C4-2B (cell line): ENCODE results near the gene ARAF.

Experiments used
- ZFX ChIP-seq: fragments of 450-650 bp; IDR thresholded peaks from 2 replicates; pipeline ENCODE4 v1.6.1; 2017
- TF ChIP-seq, protein P1 (sequence below): fragments of 450-650 bp; conservative IDR thresholded peaks from 2 replicates; pipeline ENCODE4 v1.5.1; 2017; ENCODE audit warnings: mild to moderate bottlenecking

DNA sequence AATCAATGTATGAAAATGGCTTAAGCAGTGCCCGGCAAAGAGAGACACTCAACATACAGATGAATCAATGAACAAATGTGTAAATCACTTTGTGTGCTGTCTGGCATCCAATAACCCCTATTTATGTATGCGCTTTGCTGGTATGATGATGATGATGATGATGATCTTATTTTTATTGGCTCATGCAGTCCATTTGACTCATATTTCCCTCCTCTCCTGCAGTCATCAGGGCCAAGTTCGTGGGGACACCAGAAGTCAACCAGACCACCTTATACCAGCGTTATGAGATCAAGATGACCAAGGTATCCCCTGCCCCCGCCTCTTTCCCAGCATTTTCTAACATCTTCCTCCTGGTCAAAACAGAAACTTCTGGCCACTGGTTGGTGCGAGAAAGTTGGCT lies 23.7 kb downstream of the ARAF start:
- TF ChIP-seq, protein P1, sequence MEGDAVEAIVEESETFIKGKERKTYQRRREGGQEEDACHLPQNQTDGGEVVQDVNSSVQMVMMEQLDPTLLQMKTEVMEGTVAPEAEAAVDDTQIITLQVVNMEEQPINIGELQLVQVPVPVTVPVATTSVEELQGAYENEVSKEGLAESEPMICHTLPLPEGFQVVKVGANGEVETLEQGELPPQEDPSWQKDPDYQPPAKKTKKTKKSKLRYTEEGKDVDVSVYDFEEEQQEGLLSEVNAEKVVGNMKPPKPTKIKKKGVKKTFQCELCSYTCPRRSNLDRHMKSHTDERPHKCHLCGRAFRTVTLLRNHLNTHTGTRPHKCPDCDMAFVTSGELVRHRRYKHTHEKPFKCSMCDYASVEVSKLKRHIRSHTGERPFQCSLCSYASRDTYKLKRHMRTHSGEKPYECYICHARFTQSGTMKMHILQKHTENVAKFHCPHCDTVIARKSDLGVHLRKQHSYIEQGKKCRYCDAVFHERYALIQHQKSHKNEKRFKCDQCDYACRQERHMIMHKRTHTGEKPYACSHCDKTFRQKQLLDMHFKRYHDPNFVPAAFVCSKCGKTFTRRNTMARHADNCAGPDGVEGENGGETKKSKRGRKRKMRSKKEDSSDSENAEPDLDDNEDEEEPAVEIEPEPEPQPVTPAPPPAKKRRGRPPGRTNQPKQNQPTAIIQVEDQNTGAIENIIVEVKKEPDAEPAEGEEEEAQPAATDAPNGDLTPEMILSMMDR, result no peak
- TF ChIP-seq ZFX, result no peak
